Naive thymus-derived CD4-positive, alpha-beta T cell (primary cell): Measurements from ENCODE around the gene ADGRF3. TPM values are rescaled to one million over a fixed set of nuclear protein-coding genes. Genes with fewer than 3 reads are reported as not detected.

Experiments used
- ATAC-seq: fragments of 150-1000 bp; cut with Tn5 transposase; 2 replicates; pipeline ENCODE4 v1.10.0; 2021; ENCODE audit warnings: mild to moderate bottlenecking, moderate library complexity
- CTCF ChIA-PET: fragments of 350-600 bp; sonication (Branson Sonifier 250); formaldehyde crosslinking; loops from one replicate; lab custom pipeline; 2021; ENCODE audit warnings: antibody characterized with exemption; lab: Charles Lee
- POLR2A ChIA-PET: fragments of 350-600 bp; sonication (Branson Sonifier 250); formaldehyde crosslinking; loops from one replicate; lab custom pipeline; 2021; ENCODE audit warnings: antibody characterized with exemption, inconsistent platforms; lab: Charles Lee
- DNase-seq, 9 donors: peaks; one replicate each; pipeline versions ENCODE4 v3.0.0 to v3.0.0-alpha.2; 2020 to 2022; ENCODE audit warnings: mixed read lengths in 1 of 9
- H3K27ac ChIP-seq: one replicate; pipeline ENCODE4 v1.7.0; 2013; ENCODE audit warnings: mild to moderate bottlenecking, low read depth, low read length, moderate library complexity
- H3K27me3 ChIP-seq, 2 donors: one replicate each; pipeline ENCODE4 v1.7.0; 2013; ENCODE audit warnings: low read length in 2 of 2, mild to moderate bottlenecking in 2 of 2, moderate library complexity in 2 of 2; ENCODE audit not compliant: control insufficient read depth in 2 of 2, insufficient read depth in 2 of 2
- H3K36me3 ChIP-seq, 3 experiments: 1 replicate in 2 of 3; 2 replicates in 1 of 3; pipeline ENCODE4 v1.7.0; 2013; ENCODE audit warnings: low read length in 3 of 3, mild to moderate bottlenecking in 3 of 3, moderate library complexity in 1 of 3; ENCODE audit not compliant: insufficient read depth in 3 of 3, control insufficient read depth in 2 of 3
- H3K4me1 ChIP-seq, 2 donors: one replicate each; pipeline ENCODE4 v1.7.0; 2013; ENCODE audit warnings: low read length in 2 of 2, mild to moderate bottlenecking in 2 of 2, moderate library complexity in 1 of 2; ENCODE audit not compliant: control insufficient read depth in 2 of 2, insufficient read depth in 2 of 2
- H3K4me3 ChIP-seq: 2 replicates; pipeline ENCODE4 v1.7.0; 2013; ENCODE audit warnings: mild to moderate bottlenecking, low read length
- H3K9me3 ChIP-seq, 3 experiments: 1 replicate in 2 of 3; 2 replicates in 1 of 3; pipeline ENCODE4 v1.7.0; 2013; ENCODE audit warnings: low read length in 3 of 3; ENCODE audit not compliant: control insufficient read depth in 2 of 3
- H3K27ac Mint-ChIP-seq, 9 donors: one replicate each; pipeline ENCODE4 v1.8.0; 2020 to 2022; ENCODE audit warnings: mixed read lengths in 9 of 9, mild to moderate bottlenecking in 8 of 9, moderate library complexity in 5 of 9, inconsistent platforms in 2 of 9
- H3K27me3 Mint-ChIP-seq, 5 donors: one replicate each; pipeline ENCODE4 v1.8.0; 2021 to 2022; ENCODE audit warnings: mixed read lengths in 5 of 5, mild to moderate bottlenecking in 1 of 5
- H3K36me3 Mint-ChIP-seq, 5 donors: one replicate each; pipeline ENCODE4 v1.8.0; 2020 to 2022; ENCODE audit warnings: mixed read lengths in 5 of 5, mild to moderate bottlenecking in 3 of 5, inconsistent platforms in 1 of 5
- H3K4me1 Mint-ChIP-seq, 7 donors: one replicate each; pipeline ENCODE4 v1.8.0; 2020 to 2022; ENCODE audit warnings: mixed read lengths in 7 of 7, mild to moderate bottlenecking in 3 of 7, inconsistent platforms in 1 of 7
- H3K4me3 Mint-ChIP-seq, 10 donors: one replicate each; pipeline ENCODE4 v1.8.0; 2020 to 2022; ENCODE audit warnings: mild to moderate bottlenecking in 10 of 10, mixed read lengths in 10 of 10, moderate library complexity in 6 of 10, inconsistent platforms in 2 of 10
- H3K9me3 Mint-ChIP-seq, 11 donors: one replicate each; pipeline ENCODE4 v1.8.0; 2020 to 2022; ENCODE audit warnings: mixed read lengths in 11 of 11, mild to moderate bottlenecking in 4 of 11, inconsistent platforms in 1 of 11, moderate library complexity in 1 of 11
- intact Hi-C, 2 donors: fragments of 100-400 bp; cut with micrococcal nuclease; formaldehyde crosslinking; loops; one replicate each; pipeline ENCODE4 v1.15.1; 2023
- polyA plus RNA-seq, 2 donors: library from polyadenylated mRNA; unstranded; fragments of 300-500 nt; fragmentation: Illumina TruSeq; gene quantifications; one replicate each; pipeline ENCODE4 v1.2.3, GENCODE V29; 2021
- total RNA-seq, 6 experiments: library from RNA in 5 of 6; stranded (reverse) in 5 of 6; gene quantifications; 1 replicate in 5 of 6; 2 replicates in 1 of 6; pipeline ENCODE4 v1.2.3 and lab custom pipeline; 2021 to 2026

The ADGRF3 gene
- total and polyA plus RNA-seq, 7 experiments from 2014 or later, result 0.09 to 5.0 (median 1.6) TPM

DNA sequence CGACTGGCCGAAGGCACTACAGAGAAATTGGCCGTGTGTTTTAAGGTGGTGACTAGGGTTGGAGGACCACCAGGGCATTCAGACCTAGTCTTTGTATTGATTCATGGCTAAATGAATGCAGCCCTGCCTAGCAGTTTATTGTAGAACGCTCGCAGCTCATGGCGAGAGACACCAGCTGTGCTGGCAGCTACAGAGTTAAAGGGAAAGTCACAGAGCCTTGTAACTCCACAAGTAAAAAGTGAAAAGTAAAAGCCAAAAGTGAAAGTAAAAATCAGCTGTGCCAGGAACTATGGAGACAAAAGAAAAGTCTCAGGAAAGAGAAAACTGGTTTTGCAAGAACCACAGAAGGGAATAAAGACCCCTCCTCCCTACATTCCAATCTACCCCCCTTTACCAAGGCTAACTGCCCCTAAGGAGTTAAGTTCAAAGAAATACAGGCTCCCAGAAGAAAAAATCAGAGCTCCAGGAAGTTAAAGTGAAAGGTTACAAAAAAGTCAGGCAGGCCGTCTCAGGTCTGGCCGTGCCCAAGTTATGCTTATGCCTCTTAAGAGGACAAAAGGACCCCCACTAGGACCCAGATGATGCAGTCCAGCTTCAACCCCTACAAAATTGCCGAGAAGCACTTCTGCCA lies 47.0 kb downstream of the ADGRF3 start:
- peak overlapping the region; percentile 78 for H3K4me3 ChIP-seq
- CTCF ChIA-PET, result interaction anchor here (0.8 to 1.0 kb wide), 2 partner anchors 31 to 70 kb away, joined by 3 to 4 read pairs; no protein-coding TSS in a partner anchor
- no peak overlapping the region for H3K27ac Mint-ChIP-seq
- peaks cover 0 to 7% (median 0%) of the 10 kb centered on the region in 3 experiments for H3K36me3 ChIP-seq
- ATAC-seq, result peak; percentile 46
- no peaks in the 10 kb centered on the region for H3K9me3 Mint-ChIP-seq
- H3K4me1 Mint-ChIP-seq, result peaks cover 0 to 8% (median 0%) of the 10 kb centered on the region in 7 donors
- intact Hi-C loops, result loop anchor here (1.0 to 2.0 kb wide), 5 partner anchors 31 to 267 kb away; partner anchors contain the start of genes HADHA (in 2 of the 2) and HADHB (in 2 of the 2)
- no peaks in the 10 kb centered on the region for H3K9me3 ChIP-seq
- peaks cover 7 to 15% of the 10 kb centered on the region in 2 donors for H3K4me1 ChIP-seq
- POLR2A ChIA-PET, result interaction anchor here (0.7 to 3.1 kb wide), 10 partner anchors 9 to 751 kb away, joined by 3 to 33 read pairs (median 4); partner anchors contain the start of genes ADGRF3, AGBL5, ASXL2 and HADHA
- no peaks in the 10 kb centered on the region for H3K27me3 ChIP-seq
- peaks cover 0 to 14% (median 3%) of the 10 kb centered on the region in 5 donors for H3K36me3 Mint-ChIP-seq
- DNase-seq, result peak in 7 of 9 donors; percentile 39 to 58 (median 51)
- H3K4me3 Mint-ChIP-seq, result no peak overlapping the region
- peaks cover 0 to 29% (median 0%) of the 10 kb centered on the region in 5 donors for H3K27me3 Mint-ChIP-seq
- H3K27ac ChIP-seq, result peak overlapping the region; percentile 84

DNA sequence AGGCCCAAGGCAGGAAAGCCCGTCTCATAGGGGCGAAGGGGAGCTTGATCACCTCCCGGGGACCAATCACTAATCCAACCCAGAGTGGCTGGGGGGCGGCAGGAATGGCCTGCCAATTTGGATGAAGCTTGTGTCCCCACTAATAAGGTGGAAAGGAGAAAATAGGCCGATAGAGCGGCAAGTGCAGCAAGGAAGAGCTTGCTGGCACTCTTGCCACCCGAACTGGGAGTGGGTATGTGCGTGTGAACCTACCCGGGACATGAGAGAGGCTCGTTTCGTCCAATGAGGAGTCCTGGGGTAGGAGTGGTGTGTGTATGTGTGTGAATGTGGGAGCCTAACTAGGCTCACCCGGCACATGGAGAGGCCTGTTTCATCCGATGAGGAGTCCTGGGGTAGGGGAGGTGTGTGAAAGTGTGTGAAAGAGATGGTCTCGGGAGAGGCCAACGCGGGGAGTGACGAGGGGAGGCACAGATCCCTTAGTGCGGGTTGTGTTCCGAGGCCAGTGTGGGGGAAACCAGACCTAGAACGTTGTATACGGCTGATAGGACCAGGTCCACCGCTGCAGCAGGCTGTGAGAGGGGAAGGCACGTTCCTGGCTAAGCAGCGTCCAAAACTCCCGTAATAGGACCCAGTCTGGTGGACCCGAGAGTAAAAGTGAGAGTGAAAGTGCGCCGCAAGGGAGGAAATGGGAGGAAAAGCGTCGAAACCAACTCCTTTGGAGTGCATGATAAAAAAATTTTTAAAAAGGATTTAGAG lies 47.8 kb downstream of the ADGRF3 start:
- Mint-ChIP-seq H3K4me1 (peaks cover 0 to 8% (median 0%) of the 10 kb centered on the region in 7 donors), H3K27ac (no peak overlapping the region), H3K36me3 (peaks cover 0 to 8% (median 0%) of the 10 kb centered on the region in 5 donors), H3K9me3 (no peaks in the 10 kb centered on the region), H3K4me3 (no peak overlapping the region), H3K27me3 (peaks cover 0 to 29% (median 0%) of the 10 kb centered on the region in 5 donors)
- CTCF ChIA-PET, result interaction anchor here (1.0 to 1.2 kb wide), 3 partner anchors 31 to 33 kb away, joined by 4 read pairs; no protein-coding TSS in a partner anchor
- peak overlapping the region; percentile 84 for H3K27ac ChIP-seq
- no peaks in the 10 kb centered on the region for H3K27me3 ChIP-seq
- peak overlapping the region; percentile 78 for H3K4me3 ChIP-seq
- ATAC-seq (peak; percentile 81), DNase-seq (peak; percentile 26 to 67 (median 60))
- H3K36me3 ChIP-seq, result no peaks in the 10 kb centered on the region
- H3K4me1 ChIP-seq, result peaks cover 7 to 15% of the 10 kb centered on the region in 2 donors
- intact Hi-C loops, result loop anchor here (1.0 to 2.0 kb wide), 5 partner anchors 31 to 266 kb away; partner anchors contain the start of genes HADHA (in 2 of the 2) and HADHB (in 2 of the 2)
- POLR2A ChIA-PET, result interaction anchor here (0.7 to 3.1 kb wide), 9 partner anchors 8 to 115 kb away, joined by 3 to 33 read pairs (median 4); partner anchors contain the start of genes ADGRF3, HADHA, HADHB and SELENOI
- H3K9me3 ChIP-seq, result no peaks in the 10 kb centered on the region

DNA sequence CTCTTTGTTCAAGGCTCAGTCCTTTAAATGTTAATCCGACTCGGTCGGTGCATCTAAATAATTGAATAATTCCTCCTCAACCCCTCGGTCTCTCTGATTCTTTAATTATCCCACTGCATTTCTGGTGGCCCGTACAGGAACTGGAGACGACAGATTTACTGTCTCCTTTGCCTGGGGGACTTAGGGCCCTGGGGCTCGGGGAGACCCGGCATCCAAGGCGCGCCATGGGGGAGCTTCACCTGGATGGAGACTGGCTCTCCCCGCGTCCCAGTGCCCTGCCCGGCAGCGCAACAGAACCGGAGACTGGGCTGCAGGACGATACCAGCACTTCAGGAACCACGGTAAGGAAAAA lies 48.3 kb downstream of the ADGRF3 start:
- peaks cover 0 to 29% (median 0%) of the 10 kb centered on the region in 5 donors for H3K27me3 Mint-ChIP-seq
- Histone ChIP-seq H3K4me3 (peak overlapping the region; percentile 78), H3K36me3 (no peaks in the 10 kb centered on the region), H3K4me1 (peaks cover 7 to 15% of the 10 kb centered on the region in 2 donors), H3K9me3 (no peaks in the 10 kb centered on the region), H3K27ac (peak overlapping the region; percentile 84), H3K27me3 (no peaks in the 10 kb centered on the region)
- no peaks in the 10 kb centered on the region for H3K9me3 Mint-ChIP-seq
- intact Hi-C loops, result loop anchor here (2.0 kb wide), 2 partner anchors 53 to 265 kb away; partner anchors contain the start of genes HADHA (in 1 of the 2) and HADHB (in 1 of the 2)
- ATAC-seq, result peak; percentile 4
- DNase-seq, result peak in 2 of 9 donors; percentile 1 to 2
- CTCF ChIA-PET, result interaction anchor here (1.1 to 1.2 kb wide), 2 partner anchors 31 to 33 kb away, joined by 4 read pairs; no protein-coding TSS in a partner anchor
- H3K4me1 Mint-ChIP-seq, result peaks cover 0 to 8% (median 0%) of the 10 kb centered on the region in 7 donors
- H3K36me3 Mint-ChIP-seq, result peaks cover 0 to 4% (median 0%) of the 10 kb centered on the region in 5 donors
- POLR2A ChIA-PET, result interaction anchor here (0.5 to 3.1 kb wide), 8 partner anchors 8 to 114 kb away, joined by 3 to 33 read pairs (median 6); partner anchors contain the start of genes ADGRF3, HADHA, HADHB and SELENOI
- H3K27ac Mint-ChIP-seq, result no peak overlapping the region
- H3K4me3 Mint-ChIP-seq, result no peak overlapping the region

DNA sequence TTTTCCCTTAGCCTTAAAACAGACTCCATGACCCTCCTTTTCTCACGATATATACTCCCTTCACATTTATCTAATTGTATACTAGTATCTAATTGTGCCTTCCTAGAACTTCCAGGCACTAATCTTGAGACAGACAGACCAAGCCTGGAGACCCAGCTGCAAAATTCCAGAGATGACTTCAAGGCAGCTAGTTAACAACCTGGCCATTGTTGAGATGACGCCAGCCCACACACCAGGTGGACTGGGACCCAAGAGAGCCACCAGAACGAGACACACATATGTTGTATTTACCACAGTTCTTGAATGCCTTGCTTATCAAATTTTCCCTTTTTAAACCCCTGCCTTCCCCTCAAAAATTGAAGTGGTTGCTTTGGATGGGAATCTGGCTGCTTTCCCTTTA lies 49.5 kb downstream of the ADGRF3 start:
- intact Hi-C loops, result no loop called here
- ChIA-PET CTCF (interaction anchor here (0.6 kb wide), 1 partner anchor 113 kb away, joined by 3 read pairs; no protein-coding TSS in a partner anchor), POLR2A (interaction anchor here (0.6 to 1.7 kb wide), 2 partner anchors 8 to 54 kb away, joined by 4 to 7 read pairs; no protein-coding TSS in a partner anchor)
- no peaks in the 10 kb centered on the region for H3K9me3 Mint-ChIP-seq
- H3K4me3 Mint-ChIP-seq, result no peak overlapping the region
- DNase-seq (no peak), ATAC-seq (no peak)
- H3K36me3 ChIP-seq, result no peaks in the 10 kb centered on the region
- H3K27me3 ChIP-seq, result no peaks in the 10 kb centered on the region
- peaks cover 7 to 15% of the 10 kb centered on the region in 2 donors for H3K4me1 ChIP-seq
- H3K9me3 ChIP-seq, result no peaks in the 10 kb centered on the region
- peaks cover 0 to 8% (median 0%) of the 10 kb centered on the region in 7 donors for H3K4me1 Mint-ChIP-seq
- no peaks in the 10 kb centered on the region for H3K36me3 Mint-ChIP-seq
- peaks cover 0 to 25% (median 0%) of the 10 kb centered on the region in 5 donors for H3K27me3 Mint-ChIP-seq
- H3K27ac ChIP-seq, result no peak overlapping the region
- H3K27ac Mint-ChIP-seq, result peak overlapping the region in 2 of 9 donors; percentile 14 to 49
- H3K4me3 ChIP-seq, result no peak overlapping the region

DNA sequence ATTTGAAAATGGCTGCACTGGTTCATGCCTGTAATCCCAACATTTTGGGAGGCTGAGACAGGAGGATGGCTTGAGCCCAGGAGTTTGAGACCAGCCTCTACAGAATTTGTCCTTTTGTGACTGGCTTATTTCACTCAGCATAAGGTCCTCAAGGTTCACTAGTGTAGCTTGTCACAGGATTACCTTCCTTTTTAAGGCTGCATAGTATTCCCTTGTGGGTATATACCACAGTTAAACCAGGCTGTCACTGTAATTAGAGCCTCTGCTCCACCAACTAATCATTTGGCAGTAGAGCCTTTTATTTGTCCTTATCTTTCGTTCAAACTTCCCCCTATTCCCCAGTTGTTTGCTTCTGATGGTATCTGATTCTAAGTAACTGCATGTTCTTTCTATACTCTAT lies 51.1 kb downstream of the ADGRF3 start:
- intact Hi-C loops, result no loop called here
- H3K9me3 Mint-ChIP-seq, result no peaks in the 10 kb centered on the region

DNA sequence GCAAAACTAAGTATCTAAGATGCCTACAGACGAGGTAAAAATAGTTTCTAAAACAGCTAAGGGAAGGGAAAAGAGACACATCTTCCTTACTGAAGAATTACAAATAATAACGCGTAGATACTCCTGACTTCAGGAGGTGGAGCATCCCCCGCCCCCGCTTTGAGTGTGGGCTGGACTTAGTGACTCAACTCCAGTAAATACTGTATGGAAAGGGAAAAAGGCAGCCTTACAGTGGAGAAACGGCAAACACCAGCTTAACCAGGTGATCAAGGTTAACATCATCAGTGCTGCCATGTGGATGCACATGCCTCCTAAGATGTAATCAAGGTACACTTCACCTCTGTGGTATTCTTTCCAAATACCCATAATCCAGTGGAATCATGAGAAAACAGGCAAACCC lies 53.9 kb downstream of the ADGRF3 start:
- no peaks in the 10 kb centered on the region for H3K9me3 Mint-ChIP-seq
- ChIA-PET CTCF (no interaction called here), POLR2A (interaction anchor here (0.6 kb wide), 2 partner anchors 317 to 440 kb away, joined by 3 read pairs; no protein-coding TSS in a partner anchor)
- peaks cover 0 to 17% (median 0%) of the 10 kb centered on the region in 5 donors for H3K27me3 Mint-ChIP-seq
- no peaks in the 10 kb centered on the region for H3K4me1 ChIP-seq
- no peaks in the 10 kb centered on the region for H3K27me3 ChIP-seq
- H3K27ac Mint-ChIP-seq, result no peak overlapping the region
- DNase-seq, result no peak
- H3K4me3 ChIP-seq, result no peak overlapping the region
- no peak overlapping the region for H3K27ac ChIP-seq
- peaks cover 0 to 8% (median 1%) of the 10 kb centered on the region in 5 donors for H3K36me3 Mint-ChIP-seq
- intact Hi-C loops, result no loop called here
- ATAC-seq, result no peak
- no peaks in the 10 kb centered on the region for H3K9me3 ChIP-seq
- no peak overlapping the region for H3K4me3 Mint-ChIP-seq
- peaks cover 0 to 6% (median 0%) of the 10 kb centered on the region in 7 donors for H3K4me1 Mint-ChIP-seq
- peaks cover 0 to 11% (median 0%) of the 10 kb centered on the region in 3 experiments for H3K36me3 ChIP-seq

More for the DNA sequence above, 51.1 kb downstream of the ADGRF3 start:
- DNase-seq (no peak), ATAC-seq (no peak)
- Histone ChIP-seq H3K4me1 (peaks cover 7 to 8% of the 10 kb centered on the region in 2 donors), H3K27me3 (no peaks in the 10 kb centered on the region), H3K4me3 (no peak overlapping the region), H3K9me3 (no peaks in the 10 kb centered on the region), H3K36me3 (no peaks in the 10 kb centered on the region), H3K27ac (no peak overlapping the region)
- ChIA-PET CTCF (no interaction called here), POLR2A (no interaction called here)
- Mint-ChIP-seq H3K36me3 (no peaks in the 10 kb centered on the region), H3K4me3 (no peak overlapping the region), H3K4me1 (peaks cover 0 to 6% (median 0%) of the 10 kb centered on the region in 7 donors), H3K27me3 (peaks cover 0 to 17% (median 0%) of the 10 kb centered on the region in 5 donors), H3K27ac (no peak overlapping the region)
